ENCODE results near the gene DNAJA4.

DNAJA4 gene

DNA sequence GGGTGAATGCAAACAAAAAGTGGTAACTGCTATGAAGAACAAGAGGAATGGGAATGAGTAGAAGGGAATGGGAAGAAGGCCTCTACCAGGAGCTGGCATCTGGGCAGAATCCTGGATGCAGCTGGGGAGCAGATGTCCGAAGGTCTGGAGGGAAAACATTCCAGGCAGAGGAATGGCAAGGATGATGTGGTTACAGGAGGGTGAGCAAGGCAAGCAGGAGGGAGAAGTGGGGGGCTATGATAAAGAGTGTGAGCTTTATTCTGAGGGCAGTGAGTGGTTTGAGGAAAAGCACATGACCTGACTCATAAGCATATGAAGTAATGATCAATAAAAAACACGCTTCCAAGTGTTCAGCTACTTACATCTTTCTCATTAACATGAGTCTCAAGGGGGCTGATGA, 18.0 kb downstream of the DNAJA4 start:
- no peak for DNase-seq

DNA sequence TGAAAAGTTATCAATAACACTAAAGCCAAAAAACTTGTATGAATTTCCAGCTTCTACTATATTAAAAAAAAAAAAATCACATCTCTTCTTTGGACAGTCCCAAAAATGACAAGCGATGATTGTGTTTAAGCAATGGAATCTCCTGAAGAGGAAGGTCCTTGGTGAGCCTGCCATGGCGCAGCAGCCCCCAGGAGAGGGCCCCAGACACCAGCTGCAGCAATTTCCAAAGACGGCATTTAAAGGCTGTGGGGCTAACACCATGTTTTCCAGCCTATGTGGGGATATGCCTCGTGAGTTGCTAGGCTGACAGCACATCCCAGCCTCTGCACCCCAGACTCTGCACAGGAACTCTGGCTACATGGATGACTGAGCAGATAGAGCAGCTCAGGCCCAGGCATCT, 20.4 kb downstream of the DNAJA4 start:
- no peak for DNase-seq

DNA sequence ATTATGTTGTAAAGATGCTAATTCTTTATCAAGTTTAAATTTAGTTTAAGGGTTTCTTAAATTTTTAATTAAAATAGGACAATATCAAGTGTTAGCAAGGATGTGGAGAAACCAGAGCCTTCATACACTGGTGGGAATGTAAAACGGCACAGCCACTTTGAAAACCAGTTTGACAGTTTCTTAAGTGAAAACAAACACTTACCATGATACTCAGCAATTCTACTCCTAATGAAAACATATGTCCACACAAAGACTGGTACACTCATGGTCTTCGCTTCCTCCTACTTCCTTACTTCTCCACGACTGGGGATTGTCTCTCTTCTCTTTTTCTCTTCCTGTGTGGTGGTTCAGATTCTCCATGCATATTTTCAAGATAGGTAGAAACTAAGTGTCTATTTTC, 25.9 kb downstream of the DNAJA4 start:
- no peak for DNase-seq

- no peak for DNase-seq
These were observed 26.7 kb downstream of the DNAJA4 start for GRCh38 chr15:78291052-78291451.

GRCh38 chr15:78291698-78292097, 27.3 kb downstream of the DNAJA4 start:
- DNase-seq: no peak

GRCh38 chr15:78292219-78292618, 27.9 kb downstream of the DNAJA4 start:
- no peak for DNase-seq

DNA sequence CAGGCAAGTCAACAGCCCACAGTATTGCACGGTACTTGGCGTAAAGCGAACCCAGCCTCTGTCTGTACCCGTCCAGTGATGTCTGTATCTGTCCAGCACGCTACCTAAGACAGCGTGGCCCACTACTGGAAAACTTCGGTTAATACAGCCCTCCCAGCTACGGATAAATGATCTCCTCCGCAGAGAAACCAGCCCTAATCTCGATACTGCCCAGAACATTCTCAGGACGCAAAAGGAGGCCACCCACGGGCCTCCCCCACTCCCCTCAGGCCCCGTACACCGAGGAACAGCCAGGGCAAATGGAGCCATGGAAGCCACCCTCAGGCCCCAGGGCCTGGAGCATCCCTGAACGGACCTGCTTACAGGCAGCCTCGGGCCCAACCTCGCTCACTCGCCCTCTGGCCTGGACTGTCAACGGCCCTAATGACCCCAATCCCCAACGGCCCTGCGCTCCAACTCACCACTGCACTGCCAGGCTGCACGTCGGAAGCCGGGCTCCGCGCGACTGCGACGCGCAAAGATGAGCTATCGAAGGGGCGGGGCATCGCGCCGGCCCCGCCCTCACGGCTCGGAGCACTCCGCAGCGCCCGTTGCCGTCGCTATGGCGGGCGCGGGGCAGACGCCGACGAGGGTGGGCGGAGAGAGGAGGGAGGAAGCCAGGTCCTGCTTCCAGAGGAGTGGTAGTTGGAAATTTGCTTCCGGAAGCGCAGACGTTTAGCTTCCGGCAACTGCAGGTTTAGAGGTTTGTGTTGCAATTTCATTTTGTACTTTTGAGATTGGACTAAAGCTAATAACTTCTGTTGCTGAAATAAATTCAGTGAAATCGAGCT, 35.0 kb downstream of the DNAJA4 start, which contains the start of gene SKIC8:
Gene SKIC8 (minus strand): TSS at position 509 of the 830 bp plus-strand sequence. CDS start 3,923 bp downstream, outside the sequence.
- DNase-seq: peak; percentile 98

DNA sequence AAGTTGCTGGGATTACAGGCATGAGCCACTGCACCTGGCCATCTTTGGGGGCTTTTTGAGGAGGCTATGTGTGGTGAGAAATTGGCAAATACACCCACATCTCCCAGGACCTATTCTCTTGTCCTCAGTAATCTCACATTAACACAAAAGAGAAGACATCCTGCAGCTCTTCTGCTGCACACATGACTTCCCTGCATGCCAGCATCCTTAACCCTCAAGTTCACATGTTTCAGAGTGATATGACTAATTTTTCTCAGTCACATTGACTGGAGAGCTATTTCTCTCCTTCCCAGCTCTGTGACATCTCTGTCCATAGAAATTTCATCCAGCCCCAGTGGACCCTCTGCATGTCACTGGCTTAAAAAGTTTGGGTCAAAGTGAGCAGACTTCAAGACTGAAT, 37.0 kb downstream of the DNAJA4 start:
- no peak for DNase-seq

- no peak for DNase-seq
These were observed 37.5 kb downstream of the DNAJA4 start for GRCh38 chr15:78301828-78302227.

GRCh38 chr15:78302579-78303312, 38.4 kb downstream of the DNAJA4 start:
- DNase-seq: no peak

DNA sequence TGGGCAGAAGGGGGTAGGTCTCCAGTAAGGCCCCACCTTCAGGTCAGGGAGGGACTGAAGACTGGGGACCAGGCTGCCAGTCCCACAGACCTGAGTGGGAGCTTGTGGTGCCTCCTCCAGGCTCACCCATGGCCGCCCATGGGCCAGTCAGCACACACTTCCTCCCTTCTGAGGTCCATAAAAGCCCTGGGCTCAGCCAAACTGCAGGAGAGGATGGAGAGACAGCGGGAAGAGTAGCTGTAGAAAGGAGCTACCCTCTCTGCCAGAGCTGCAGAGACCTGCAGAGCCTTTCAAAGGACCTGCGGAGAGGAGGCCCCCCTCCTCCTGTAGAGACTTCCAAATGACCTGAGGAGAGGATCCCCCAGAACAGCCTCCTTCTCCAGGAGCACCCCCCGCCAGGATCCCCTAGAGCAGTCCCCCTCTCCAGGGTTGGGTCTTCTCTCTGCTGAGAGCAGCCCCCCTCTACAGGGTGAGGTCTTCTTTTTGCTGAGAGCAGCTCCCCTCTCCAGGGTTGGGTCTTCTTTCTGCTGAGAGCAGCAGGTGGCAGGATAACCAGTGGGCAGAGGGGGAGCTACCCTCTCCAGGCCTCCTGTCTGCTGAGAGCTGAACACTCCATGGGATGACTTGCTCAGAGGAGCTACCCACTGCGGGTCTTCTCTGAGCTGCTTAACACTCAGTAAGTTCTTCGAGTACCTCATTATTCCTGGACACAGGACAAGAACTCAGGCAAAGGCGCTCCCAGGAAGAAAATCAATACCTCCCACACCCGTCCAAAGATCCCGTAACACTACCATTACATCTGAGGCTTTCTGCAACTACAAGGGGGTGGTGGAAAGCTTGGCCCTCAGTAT, 40.1 kb downstream of the DNAJA4 start:
- DNase-seq: no peak

GRCh38 chr15:78306176-78306774, 41.9 kb downstream of the DNAJA4 start:
- DNase-seq: no peak

DNA sequence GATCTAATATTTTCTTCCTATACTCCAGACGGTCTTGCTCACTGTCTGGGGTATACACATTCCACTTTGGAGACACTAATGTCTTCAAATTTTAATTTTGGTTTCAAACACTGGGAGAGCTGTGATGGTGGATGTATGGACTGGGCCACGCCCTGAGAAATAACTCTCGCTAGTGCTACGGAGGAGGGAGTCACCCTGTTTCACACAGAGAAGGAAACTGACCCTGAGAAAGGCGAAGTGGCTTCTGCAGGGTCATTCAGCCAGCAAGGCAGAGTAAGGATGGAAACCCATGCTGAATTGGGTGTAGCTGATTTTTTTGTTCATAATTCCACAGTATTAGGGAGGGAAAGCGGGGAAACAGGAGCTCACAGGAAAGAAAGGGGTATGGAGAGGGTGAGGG, 43.6 kb downstream of the DNAJA4 start:
- no peak for DNase-seq

GRCh38 chr15:78308422-78309032, 44.2 kb downstream of the DNAJA4 start:
- DNase-seq: peak; percentile 93

DNA sequence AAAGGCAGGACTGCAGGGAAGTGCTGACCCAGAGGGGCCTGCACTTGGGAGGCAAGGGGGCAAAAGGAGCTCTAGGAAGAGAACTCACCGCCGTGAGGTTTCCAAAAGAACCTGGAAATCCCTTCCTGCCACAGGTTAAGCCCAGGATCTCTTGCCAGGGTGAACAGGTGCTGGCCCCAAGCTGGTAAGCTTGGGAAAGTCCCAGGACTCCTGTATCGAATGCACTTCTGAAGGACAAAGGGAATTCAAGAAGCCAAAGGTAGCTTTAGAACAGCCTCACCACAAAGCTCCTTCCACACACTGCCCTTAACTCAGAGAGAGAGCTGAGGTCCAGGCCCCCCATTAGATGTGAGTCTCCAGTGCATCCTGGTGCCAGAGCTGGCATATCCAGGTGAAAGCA, 46.9 kb downstream of the DNAJA4 start:
- no peak for DNase-seq

- peak; percentile 90 for DNase-seq
These were observed 48.2 kb downstream of the DNAJA4 start for GRCh38 chr15:78312536-78312935.

DNA sequence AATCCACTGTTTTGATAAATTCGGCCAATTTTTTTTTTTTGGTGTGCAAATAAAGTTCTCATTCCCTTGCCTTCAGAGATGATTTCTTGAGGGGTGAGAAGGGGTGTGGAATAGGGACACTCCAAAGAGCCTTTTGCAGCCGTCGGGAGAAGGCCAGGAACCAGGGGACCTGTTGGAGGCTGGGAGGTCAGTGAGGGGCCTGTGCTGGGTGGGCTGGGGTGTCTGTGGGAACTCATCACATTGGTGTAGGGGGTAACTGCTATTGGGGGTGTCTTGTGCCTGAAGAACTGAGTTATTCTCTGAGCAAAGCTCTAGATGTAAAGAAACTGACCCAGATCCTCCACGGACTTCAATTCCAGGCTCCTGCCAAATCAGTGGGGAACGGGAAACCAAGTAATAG, 48.6 kb downstream of the DNAJA4 start:
- DNase-seq: no peak

DNA sequence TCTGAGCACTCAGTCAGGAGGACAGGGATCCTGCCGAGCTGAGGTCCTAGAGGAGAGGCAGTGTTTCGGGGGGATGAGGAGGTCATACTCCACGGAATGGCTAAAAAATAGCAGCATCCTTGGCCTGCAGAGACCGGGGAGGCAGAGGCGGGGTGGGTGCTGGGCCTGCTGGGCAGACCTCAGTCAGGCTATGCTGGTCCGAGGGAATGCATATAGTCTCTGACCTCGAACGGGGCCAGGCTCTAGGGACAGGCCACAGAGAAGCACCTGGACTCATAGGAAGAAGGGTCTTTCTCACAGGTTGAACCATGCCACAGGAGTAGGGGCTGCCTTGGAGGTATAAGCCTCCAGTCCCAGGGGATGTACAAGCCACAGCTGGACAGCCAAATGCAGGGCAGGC, 49.0 kb downstream of the DNAJA4 start:
- no peak for DNase-seq

- peak; percentile 62 for DNase-seq
These were observed 49.8 kb downstream of the DNAJA4 start for GRCh38 chr15:78314181-78314581.

DNA sequence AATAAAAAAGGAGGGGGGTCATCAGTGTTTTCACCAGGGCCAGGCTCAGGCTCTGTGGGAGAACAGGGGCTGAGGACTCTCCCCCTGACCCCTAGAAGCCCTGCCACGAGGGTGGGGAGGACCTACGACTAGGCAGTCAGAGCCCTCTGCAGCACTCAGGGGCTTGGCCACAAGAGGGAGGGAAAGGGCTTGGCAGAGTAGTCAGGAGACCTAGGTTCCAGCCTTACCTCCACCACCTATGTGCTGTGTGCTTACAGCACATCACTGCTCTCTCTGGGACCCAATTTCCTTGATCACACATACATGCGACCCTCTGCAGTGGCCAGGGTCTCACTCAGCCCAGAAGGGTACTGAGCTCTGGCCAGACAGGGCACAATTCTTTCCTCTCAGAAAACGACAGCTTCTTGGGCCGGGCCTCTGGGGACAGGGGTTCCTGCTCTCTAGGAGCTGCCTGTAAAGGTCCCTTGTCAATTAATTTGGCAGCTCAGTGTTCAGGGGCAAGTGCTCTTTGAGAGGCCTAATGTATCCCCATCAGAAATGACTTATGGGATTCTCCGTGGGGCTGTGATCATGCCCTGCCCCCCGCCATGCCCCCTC, 51.4 kb downstream of the DNAJA4 start:
- DNase-seq: peak; percentile 83

DNA sequence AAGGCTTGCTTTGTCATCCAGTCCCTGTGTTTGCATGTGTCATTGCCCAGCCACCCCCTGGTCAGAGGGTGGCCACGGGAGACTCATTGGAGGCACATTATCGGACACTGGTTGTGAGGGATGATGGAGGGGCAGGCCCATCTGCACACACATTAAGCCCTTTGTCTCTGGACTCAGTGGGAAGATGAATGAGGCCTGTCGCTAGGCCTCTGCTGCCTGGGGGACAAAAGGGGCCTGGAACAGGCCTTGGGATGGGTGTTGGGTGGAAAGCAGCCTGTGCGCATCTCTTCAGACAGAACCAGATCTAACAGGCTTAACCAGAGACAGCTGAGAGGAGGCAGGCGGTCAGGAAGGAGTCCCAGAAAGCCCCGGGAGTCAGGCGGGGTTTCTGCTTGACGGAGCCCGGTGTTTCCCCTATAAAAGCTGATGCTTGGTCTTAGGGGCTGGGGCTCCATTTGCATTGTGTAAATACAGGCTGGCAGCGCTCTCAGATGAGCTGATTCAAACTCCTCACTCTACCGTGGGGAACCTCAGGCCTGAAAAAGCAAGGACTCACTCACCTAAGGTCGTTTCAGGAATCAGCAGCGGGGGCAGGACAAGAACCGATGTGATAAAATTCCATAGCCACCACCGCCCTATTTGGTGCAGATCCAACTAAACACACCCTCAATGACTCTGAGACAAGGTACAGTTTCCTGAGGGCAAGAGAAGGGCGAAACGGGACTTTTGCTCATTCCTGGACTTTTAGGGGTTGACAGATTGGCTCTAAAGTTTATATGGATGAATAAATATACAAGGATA, 52.1 kb downstream of the DNAJA4 start:
- peak; percentile 86 for DNase-seq
